Esophagus muscularis mucosa (tissue), 4 donors: ENCODE data around the gene NPBWR2. TPM values are rescaled to one million over a fixed set of nuclear protein-coding genes. Genes with fewer than 3 reads are reported as not detected.

Experiments
- DNase-seq: peaks from one replicate; pipeline ENCODE4 v3.0.0-alpha.2; 2017; ENCODE audit errors: extremely low spot score
- H3K27ac ChIP-seq, 4 donors: fragments of 200-600 bp; sonication (generic); replicated peaks in 1 of 4; 1 replicate in 3 of 4; 2 replicates in 1 of 4; pipeline ENCODE4 v1.5.1; 2016 to 2019; ENCODE audit warnings: mild to moderate bottlenecking in 1 of 4
- H3K27me3 ChIP-seq, 4 donors: fragments of 200-600 bp; sonication (generic); one replicate each; pipeline versions ENCODE4 v1.5.1 to v1.6.0; 2016 to 2019
- H3K36me3 ChIP-seq, 4 donors: fragments of 200-600 bp; sonication (generic); one replicate each; pipeline ENCODE4 v1.5.1; 2016 to 2019
- H3K4me1 ChIP-seq, 4 donors: fragments of 200-600 bp; sonication (generic); one replicate each; pipeline ENCODE4 v1.5.1; 2016 to 2019
- H3K4me3 ChIP-seq, 4 donors: fragments of 200-600 bp; sonication (generic); 1 replicate in 2 of 4; 2 replicates in 2 of 4; pipeline ENCODE4 v1.5.1; 2016 to 2019; ENCODE audit warnings: mild to moderate bottlenecking in 4 of 4, moderate library complexity in 1 of 4
- H3K9me3 ChIP-seq, 4 donors: fragments of 200-600 bp; sonication (generic); 1 replicate in 3 of 4; 2 replicates in 1 of 4; pipeline ENCODE4 v1.5.1; 2016 to 2019
- EP300 ChIP-seq: sonication (generic); formaldehyde crosslinking; IDR thresholded peaks from one replicate; pipeline ENCODE4 v1.6.1; 2017; ENCODE audit warnings: antibody characterized with exemption
- POLR2A ChIP-seq: fragments of 450-650 bp; IDR thresholded peaks from one replicate; pipeline ENCODE4 v1.6.1; 2017; ENCODE audit warnings: antibody characterized with exemption, moderate library complexity, mild to moderate bottlenecking, low read depth
- POLR2AphosphoS5 ChIP-seq, 2 donors: sonication (generic); formaldehyde crosslinking; IDR thresholded peaks; one replicate each; pipeline ENCODE4 v1.6.1; 2017; ENCODE audit warnings: antibody characterized with exemption in 2 of 2
- WGBS: methylation state at CpG from one replicate; pipeline ENCODE4 v1.1.5; 2018; 5-methylcytosine and 5-hydroxymethylcytosine counted together
- intact Hi-C: fragments of 100-400 bp; cut with DNase I; formaldehyde crosslinking; loops from one replicate; pipeline ENCODE4 v1.15.1; 2023
- total RNA-seq, 4 donors: library from RNA; depleted of rRNA; stranded (reverse); fragments of >200 nt; gene quantifications; one replicate each; pipeline versions ENCODE4 v1.1.0 to v1.2.1, GENCODE V29; 2016
- TF ChIP-seq, protein P1 (sequence below), 3 experiments: fragments of 200-600 bp in 2 of 3; fragments of 450-650 bp in 1 of 3; sonication (generic) in 2 of 3; IDR thresholded peaks; one replicate each; pipeline ENCODE4 v1.5.1; 2017 to 2019; ENCODE audit warnings: antibody characterized with exemption in 3 of 3, mild to moderate bottlenecking in 2 of 3, moderate library complexity in 1 of 3

Gene NPBWR2
- total RNA-seq, 4 donors from 2014 or later, result not detected

DNA sequence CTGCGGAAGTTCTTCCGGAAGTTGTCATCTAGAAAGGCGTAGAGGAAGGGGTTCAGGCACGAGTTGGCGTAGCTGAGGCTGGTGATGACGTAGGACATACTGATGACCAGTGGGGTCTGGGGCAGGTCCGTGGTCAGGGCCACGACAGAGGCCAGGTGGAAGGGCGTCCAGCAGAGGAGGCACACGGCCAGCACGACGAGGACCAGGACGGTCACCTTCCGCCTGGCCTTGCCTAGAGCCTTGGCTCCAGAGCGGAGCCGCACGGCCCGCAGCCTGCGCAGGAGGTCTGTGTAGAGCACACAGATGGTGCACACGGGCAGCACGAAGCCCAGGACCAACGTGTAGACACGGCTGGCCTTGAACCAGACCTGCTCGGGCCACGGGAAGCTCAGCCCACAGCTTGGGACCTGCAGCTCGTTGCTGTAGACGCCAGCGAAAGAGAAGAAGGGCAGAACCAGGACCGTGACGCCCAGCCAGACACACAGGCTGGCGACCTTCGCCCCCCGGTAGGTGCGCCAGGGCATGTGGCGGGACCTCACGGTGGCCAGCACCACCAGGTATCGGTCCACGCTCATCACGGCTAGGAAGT is 1.4 kb downstream of the NPBWR2 start:
- peaks cover 9 to 15% (median 12%) of the 10 kb centered on the region in 4 donors for H3K4me1 ChIP-seq
- intact Hi-C loops, result no loop called here
- no peaks in the 10 kb centered on the region for H3K9me3 ChIP-seq
- no peak for DNase-seq
- no peaks in the 10 kb centered on the region for H3K36me3 ChIP-seq
- no peak for TF ChIP-seq POLR2AphosphoS5 (IDR thresholded peaks at IDR 0.05)
- TF ChIP-seq POLR2A, result no peak
- TF ChIP-seq EP300, result no peak
- TF ChIP-seq, protein P1, sequence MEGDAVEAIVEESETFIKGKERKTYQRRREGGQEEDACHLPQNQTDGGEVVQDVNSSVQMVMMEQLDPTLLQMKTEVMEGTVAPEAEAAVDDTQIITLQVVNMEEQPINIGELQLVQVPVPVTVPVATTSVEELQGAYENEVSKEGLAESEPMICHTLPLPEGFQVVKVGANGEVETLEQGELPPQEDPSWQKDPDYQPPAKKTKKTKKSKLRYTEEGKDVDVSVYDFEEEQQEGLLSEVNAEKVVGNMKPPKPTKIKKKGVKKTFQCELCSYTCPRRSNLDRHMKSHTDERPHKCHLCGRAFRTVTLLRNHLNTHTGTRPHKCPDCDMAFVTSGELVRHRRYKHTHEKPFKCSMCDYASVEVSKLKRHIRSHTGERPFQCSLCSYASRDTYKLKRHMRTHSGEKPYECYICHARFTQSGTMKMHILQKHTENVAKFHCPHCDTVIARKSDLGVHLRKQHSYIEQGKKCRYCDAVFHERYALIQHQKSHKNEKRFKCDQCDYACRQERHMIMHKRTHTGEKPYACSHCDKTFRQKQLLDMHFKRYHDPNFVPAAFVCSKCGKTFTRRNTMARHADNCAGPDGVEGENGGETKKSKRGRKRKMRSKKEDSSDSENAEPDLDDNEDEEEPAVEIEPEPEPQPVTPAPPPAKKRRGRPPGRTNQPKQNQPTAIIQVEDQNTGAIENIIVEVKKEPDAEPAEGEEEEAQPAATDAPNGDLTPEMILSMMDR (IDR thresholded peaks at IDR 0.05), result no peak
- no peak overlapping the region for H3K27ac ChIP-seq
- 94% methylated on average over 31 of the region's 39 CpGs for WGBS
- H3K27me3 ChIP-seq, result peaks cover 0 to 75% (median 18%) of the 10 kb centered on the region in 4 donors
- H3K4me3 ChIP-seq, result no peak overlapping the region

DNA sequence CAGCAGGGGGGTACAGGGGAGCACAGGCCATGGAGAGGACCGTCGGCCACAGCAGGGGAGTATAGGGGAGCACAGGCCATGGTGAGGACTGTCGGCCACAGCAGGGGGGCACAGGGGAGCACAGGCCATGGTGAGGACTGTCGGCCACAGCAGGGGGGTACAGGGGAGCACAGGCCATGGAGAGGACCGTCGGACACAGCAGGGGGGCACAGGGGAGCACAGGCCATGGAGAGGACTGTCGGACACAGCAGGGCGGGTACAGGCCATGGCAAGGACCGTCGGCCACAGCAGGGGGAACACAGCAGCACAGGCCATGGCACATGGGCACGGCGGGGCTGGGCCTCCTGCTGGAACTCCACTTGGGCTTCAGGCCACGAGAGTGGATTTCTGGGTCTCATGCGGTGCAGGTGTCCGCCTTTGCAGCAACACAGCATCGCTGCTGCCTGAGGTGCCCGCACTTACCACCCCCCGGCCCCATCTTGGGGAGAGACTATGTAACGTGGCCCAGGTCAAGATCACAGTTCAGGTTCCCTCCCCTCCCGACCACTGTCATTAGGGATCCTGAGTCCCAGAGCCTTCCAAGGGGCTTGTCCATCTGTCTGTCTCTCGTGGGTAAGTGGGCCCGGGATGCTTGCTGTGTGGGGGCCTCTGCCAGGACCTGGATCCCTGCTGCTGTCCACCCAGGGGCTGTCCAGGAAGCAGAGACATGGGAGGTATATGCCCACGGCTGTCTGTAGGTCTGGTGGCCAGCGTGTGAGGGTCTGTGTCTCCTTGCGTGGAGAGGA is 2.5 kb downstream of the NPBWR2 start:
- H3K27me3 ChIP-seq, result peaks cover 0 to 86% (median 20%) of the 10 kb centered on the region in 4 donors
- intact Hi-C loops, result no loop called here
- no peak for DNase-seq
- H3K27ac ChIP-seq, result no peak overlapping the region
- no peaks in the 10 kb centered on the region for H3K36me3 ChIP-seq
- no peak overlapping the region for H3K4me3 ChIP-seq
- no peaks in the 10 kb centered on the region for H3K9me3 ChIP-seq
- 71% methylated on average over 14 of the region's 25 CpGs for WGBS
- TF ChIP-seq EP300 (no peak), POLR2A (no peak), POLR2AphosphoS5 (IDR thresholded peaks at IDR 0.05) (no peak)
- TF ChIP-seq, protein P1 (IDR thresholded peaks at IDR 0.05), result no peak
- peaks cover 9 to 15% (median 12%) of the 10 kb centered on the region in 4 donors for H3K4me1 ChIP-seq

DNA sequence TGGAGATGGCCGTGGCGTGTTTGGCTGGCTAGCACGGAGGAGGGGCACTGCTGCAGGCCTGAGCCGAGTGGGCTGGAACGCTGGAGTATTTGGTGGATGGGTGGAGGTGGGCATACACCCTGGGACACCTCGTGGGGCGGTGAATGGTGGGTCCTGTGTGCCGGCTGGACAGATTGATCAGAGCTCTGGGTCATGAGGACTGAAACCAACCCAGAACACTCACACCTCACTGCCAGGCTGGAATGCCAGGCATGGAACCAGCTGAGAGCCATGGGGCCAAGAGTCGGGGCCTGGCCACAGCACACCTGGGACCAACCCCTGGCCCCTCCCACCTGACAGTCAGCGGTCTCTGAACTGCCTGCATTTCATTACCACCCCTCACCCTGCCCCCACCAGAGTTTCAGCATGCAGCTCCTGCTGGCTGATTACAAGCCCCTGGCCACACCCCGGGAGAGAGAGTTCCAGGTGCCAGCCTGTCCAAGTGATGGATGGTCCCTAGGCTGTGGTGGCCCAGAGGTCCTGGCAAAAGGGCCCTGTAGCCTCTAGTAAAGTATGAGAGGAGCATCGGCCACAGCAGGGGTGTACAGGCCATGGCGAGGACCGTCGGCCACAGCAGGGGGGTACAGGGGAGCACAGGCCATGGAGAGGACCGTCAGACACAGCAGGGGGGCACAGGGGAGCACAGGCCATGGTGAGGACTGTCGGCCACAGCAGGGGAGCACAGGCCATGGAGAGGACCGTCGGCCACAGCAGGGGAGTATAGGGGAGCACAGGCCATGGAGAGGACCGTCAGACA is 3.3 kb downstream of the NPBWR2 start:
- TF ChIP-seq EP300 (no peak), POLR2AphosphoS5 (IDR thresholded peaks at IDR 0.05) (no peak), POLR2A (no peak)
- TF ChIP-seq, protein P1 (IDR thresholded peaks at IDR 0.05), result no peak
- Histone ChIP-seq H3K4me1 (peaks cover 9 to 15% (median 12%) of the 10 kb centered on the region in 4 donors), H3K9me3 (no peaks in the 10 kb centered on the region), H3K36me3 (no peaks in the 10 kb centered on the region), H3K4me3 (no peak overlapping the region), H3K27ac (no peak overlapping the region), H3K27me3 (peaks cover 0 to 85% (median 20%) of the 10 kb centered on the region in 4 donors)
- no peak for DNase-seq
- intact Hi-C loops, result no loop called here
- 57% methylated on average over 12 of the region's 20 CpGs for WGBS

DNA sequence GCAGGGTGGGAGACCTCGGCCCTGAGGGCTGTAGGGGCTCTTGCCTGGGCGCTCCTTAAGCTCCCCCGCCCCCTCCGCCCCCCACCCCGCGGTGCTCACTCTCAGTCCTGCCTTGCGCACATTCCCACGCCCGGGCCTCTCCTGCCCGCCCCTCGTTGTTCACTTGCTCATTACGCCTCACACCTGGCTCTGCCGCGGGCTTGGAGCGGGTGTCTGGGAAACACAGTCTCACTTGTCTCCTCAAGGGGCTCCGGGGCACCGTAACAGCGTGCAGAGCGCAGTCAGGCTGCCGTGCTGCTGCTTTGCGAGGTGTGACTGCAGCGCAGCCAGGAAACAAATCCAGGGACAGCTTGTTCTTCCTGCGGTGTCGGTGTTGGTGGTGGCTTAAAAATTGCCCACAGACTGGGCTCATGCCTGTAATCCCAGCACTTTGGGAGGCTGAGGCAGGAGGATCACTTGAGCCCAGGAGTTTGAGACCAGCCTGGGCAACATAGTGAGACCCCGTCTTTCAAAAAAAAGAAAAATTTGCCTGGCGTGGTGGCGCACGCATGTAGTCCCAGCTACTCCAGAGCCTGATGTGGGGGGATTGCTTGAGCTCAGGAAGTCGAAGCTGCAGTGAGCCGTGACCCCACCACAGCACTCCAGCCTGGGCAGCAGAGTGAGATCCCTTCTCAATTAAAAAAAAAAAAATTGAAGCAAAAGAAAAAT is 4.6 kb downstream of the NPBWR2 start:
- no peaks in the 10 kb centered on the region for H3K9me3 ChIP-seq
- TF ChIP-seq POLR2AphosphoS5 (IDR thresholded peaks at IDR 0.05) (no peak), EP300 (no peak), POLR2A (no peak)
- TF ChIP-seq, protein P1 (IDR thresholded peaks at IDR 0.05), result no peak
- peaks cover 9 to 15% (median 12%) of the 10 kb centered on the region in 4 donors for H3K4me1 ChIP-seq
- H3K27me3 ChIP-seq, result peaks cover 0 to 87% (median 20%) of the 10 kb centered on the region in 4 donors
- H3K27ac ChIP-seq, result no peak overlapping the region
- H3K36me3 ChIP-seq, result peaks cover 0 to 6% (median 0%) of the 10 kb centered on the region in 4 donors
- 29% methylated on average over 25 of the region's 30 CpGs for WGBS
- H3K4me3 ChIP-seq, result peak overlapping the region in 2 of 4 donors; percentile 46 to 56
- intact Hi-C loops, result no loop called here
- no peak for DNase-seq
